Mucosa of descending colon (tissue), 3 donors: ENCODE data around the gene SNRNP27. TPM values are rescaled to one million over a fixed set of nuclear protein-coding genes. Genes with fewer than 3 reads are reported as not detected.

Experiments
- ATAC-seq: fragments of 200-7000 bp; cut with Tn5 transposase; one replicate; pipeline ENCODE4 v1.9.1; 2020; ENCODE audit warnings: mild to moderate bottlenecking, moderate library complexity
- DNase-seq, 3 donors: peaks; one replicate each; pipeline ENCODE4 v3.0.0-alpha.2; 2020
- H3K36me3 ChIP-seq: fragments of 200-600 bp; one replicate; pipeline ENCODE4 v1.8.0; 2021; ENCODE audit warnings: low read depth, mild to moderate bottlenecking
- H3K4me1 ChIP-seq: fragments of 200-600 bp; one replicate; pipeline ENCODE4 v1.8.0; 2021; ENCODE audit warnings: low read depth, mild to moderate bottlenecking
- H3K4me3 ChIP-seq: fragments of 200-600 bp; one replicate; pipeline ENCODE4 v1.8.0; 2021; ENCODE audit warnings: mild to moderate bottlenecking
- H3K9me3 ChIP-seq: fragments of 200-600 bp; one replicate; pipeline ENCODE4 v1.8.0; 2021; ENCODE audit warnings: mild to moderate bottlenecking
- intact Hi-C, 2 donors: fragments of 100-400 bp; cut with DNase I in 1 of 2; cut with micrococcal nuclease in 1 of 2; formaldehyde crosslinking; loops; one replicate each; pipeline versions ENCODE4 v1.11.0 to v1.11.1; 2022; cut with DNase I, micrococcal nuclease
- total RNA-seq, 3 donors: library from RNA; stranded (reverse); fragmentation: NEBNext Ultra II Directional in 2 of 3; extraction: Animal tissue kit (Norgen Biotek cat#: 25700) in 2 of 3; gene quantifications; one replicate each; pipeline versions ENCODE4 v1.2.1 to v1.2.4, GENCODE V29; 2021 to 2023
- TF ChIP-seq, protein P1 (sequence below): fragments of 200-600 bp; IDR thresholded peaks from one replicate; pipeline ENCODE4 v1.8.0; 2022; ENCODE audit warnings: antibody characterized with exemption, mild to moderate bottlenecking
- donor health status: DM: no; HTN: no; CAD: no; lungs with moderate emphysema.
- donor health status: DM: no; HTN: no; CAD: no.
- donor health status: DM: no; HTN: yes; CAD: no.

The SNRNP27 gene
- total RNA-seq, 3 donors from 2014 or later: 23.9 to 37.5 (median 34.5) TPM

DNA sequence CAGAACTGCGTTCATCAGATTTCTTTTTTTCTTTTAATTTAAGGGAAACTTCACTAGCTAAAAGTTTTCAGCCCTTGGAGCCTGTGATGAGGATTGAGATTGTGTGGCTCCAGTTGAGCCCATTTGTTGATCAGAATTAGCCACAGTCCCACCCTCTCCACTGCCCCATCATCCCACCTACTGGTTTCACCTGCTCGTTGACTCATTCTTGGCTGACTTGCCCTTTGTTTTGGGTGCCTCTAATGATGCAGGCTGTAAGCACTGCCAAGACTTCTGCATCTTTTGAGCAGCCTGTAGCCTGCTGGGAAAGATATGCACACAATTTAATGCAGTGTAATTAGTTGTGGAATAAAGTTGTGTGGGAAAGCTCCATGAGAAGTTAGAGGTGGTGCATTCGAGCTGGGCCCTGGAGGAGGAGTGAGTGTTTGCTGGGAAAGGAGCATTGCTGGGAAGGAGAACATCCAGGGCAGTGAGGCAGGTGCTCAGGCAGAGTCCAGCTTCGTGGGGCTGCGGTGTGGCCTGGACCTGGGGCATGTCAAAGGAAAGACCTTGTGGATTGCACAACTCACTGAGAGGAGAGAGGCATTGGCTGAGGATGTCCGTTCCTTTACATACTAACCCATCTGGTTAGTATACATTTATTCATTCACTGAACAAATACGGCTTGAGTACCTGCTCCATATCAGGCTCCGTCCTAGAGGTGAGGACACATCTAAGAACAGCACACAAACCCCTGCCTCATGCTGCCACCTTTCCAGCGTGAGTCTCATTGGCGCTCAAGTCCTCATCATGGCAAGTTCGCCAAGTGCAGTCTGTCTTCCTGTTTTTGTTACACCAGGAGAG is 49.5 kb downstream of the SNRNP27 start:
- Histone ChIP-seq H3K9me3 (no peaks in the 10 kb centered on the region), H3K4me1 (no peaks in the 10 kb centered on the region), H3K36me3 (peaks cover 8% of the 10 kb centered on the region), H3K4me3 (no peak overlapping the region)
- ATAC-seq (no peak), DNase-seq (no peak)
- TF ChIP-seq, protein P1, sequence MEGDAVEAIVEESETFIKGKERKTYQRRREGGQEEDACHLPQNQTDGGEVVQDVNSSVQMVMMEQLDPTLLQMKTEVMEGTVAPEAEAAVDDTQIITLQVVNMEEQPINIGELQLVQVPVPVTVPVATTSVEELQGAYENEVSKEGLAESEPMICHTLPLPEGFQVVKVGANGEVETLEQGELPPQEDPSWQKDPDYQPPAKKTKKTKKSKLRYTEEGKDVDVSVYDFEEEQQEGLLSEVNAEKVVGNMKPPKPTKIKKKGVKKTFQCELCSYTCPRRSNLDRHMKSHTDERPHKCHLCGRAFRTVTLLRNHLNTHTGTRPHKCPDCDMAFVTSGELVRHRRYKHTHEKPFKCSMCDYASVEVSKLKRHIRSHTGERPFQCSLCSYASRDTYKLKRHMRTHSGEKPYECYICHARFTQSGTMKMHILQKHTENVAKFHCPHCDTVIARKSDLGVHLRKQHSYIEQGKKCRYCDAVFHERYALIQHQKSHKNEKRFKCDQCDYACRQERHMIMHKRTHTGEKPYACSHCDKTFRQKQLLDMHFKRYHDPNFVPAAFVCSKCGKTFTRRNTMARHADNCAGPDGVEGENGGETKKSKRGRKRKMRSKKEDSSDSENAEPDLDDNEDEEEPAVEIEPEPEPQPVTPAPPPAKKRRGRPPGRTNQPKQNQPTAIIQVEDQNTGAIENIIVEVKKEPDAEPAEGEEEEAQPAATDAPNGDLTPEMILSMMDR: no peak
- intact Hi-C loops: no loop called here

DNA sequence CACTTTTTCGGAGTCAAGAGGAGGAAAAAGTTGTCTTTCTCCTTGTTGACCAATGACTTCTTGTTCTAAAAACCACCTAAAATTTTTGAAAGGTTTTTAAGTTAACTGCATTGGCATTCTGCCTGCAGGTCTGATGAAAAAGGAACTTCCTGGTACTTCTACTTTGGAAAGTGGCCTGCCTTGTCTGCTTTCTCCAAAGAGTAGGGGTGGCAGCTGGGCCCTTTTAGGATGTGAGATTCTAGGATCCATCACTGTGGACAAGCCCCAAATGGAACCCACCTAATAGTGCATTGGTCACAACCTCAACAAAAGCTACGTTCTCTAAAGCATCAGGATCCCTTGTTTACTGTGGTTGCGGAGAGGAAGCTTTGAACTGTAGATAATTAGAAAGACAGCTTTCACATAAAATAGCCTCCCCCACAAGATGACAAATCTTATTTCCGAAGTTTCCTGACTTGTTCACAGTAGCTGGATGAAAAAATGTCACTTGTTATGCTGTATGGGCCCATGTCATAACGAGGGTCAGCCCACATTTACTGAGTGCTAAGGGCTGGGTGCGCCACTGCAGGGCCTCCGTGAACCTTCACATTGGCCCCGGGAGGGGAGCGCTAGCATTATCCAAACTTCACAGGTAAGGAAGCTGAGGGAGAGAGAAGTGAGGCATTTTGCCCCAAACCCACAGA is 50.2 kb downstream of the SNRNP27 start:
- peaks cover 3% of the 10 kb centered on the region for H3K36me3 ChIP-seq
- H3K4me1 ChIP-seq: no peaks in the 10 kb centered on the region
- intact Hi-C loops: no loop called here
- ATAC-seq (no peak), DNase-seq (no peak)
- TF ChIP-seq, protein P1: no peak
- H3K4me3 ChIP-seq: no peak overlapping the region
- H3K9me3 ChIP-seq: no peaks in the 10 kb centered on the region

DNA sequence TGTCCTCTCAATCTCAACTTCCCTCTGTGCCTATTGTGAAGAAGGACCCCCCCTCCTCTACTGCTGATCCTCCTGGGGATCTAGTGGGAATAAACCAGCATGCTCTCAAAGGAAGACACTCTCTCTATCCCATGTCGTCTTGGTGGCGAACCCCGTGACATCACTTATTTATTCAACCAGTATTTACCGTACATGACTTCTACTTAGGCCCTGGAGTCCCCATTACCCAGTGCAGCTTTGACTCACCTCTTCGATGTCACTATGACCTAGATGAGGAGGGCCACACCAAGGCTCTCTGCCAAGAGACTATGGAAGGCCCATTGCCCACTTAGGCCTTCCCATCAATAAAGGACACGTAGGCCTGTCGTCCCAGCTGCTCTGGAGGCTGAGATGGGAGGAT is 51.0 kb downstream of the SNRNP27 start:
- no peaks in the 10 kb centered on the region for H3K9me3 ChIP-seq
- no peaks in the 10 kb centered on the region for H3K4me1 ChIP-seq
- TF ChIP-seq, protein P1: no peak
- no peak overlapping the region for H3K4me3 ChIP-seq
- DNase-seq: no peak
- H3K36me3 ChIP-seq: no peaks in the 10 kb centered on the region
- intact Hi-C loops: no loop called here
- peak; percentile 5 for ATAC-seq

DNA sequence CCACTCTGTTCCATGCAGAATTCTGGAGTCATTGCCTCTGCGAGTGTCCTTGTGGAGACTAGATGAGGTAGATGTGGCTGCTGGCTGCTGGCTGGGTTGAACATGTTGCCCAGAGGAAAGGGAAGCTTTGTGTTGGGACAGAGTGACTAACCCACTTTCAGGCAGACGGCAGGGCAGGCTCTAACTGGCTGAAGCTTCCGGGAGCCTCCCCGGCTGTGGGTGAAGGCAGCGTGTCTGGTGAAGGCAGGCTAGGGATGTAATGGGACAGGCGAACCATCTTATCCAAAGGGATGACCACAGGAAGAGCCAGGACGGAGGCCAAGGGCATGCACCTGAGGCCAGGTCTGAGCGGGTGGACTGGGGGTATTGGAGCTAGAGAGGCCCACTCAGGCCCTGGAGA is 51.7 kb downstream of the SNRNP27 start:
- Histone ChIP-seq H3K4me1 (no peaks in the 10 kb centered on the region), H3K4me3 (no peak overlapping the region), H3K9me3 (no peaks in the 10 kb centered on the region), H3K36me3 (no peaks in the 10 kb centered on the region)
- no peak for DNase-seq
- intact Hi-C loops: no loop called here
- TF ChIP-seq, protein P1: no peak
- peak; percentile 48 for ATAC-seq

DNA sequence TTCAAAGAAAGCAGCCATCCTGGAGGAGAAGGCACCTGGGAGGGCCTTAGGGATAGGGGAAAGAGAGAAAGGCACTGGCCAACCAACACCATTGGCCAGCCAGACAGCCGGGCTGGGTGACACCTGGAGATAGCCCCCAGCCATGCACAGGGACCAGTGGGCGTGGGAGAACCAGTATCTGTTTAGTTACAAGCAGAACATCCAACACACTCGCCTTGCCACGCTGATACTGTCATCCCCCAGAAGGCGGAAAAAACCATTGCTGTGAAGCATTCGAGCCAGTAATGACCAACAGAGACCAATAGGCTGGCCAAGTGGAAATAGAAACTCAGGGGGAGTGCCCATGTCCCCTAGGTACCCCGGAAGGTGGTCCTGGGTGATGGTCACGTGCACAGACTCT is 52.2 kb downstream of the SNRNP27 start:
- intact Hi-C loops: no loop called here
- Histone ChIP-seq H3K36me3 (no peaks in the 10 kb centered on the region), H3K9me3 (no peaks in the 10 kb centered on the region), H3K4me1 (no peaks in the 10 kb centered on the region), H3K4me3 (no peak overlapping the region)
- ATAC-seq: no peak
- TF ChIP-seq, protein P1: no peak
- DNase-seq: no peak
